Measurements from ENCODE around the gene DDX51.

GRCh38 chr12:132099739-132100138 lies 44.4 kb downstream of the DDX51 start:
- TF ChIP-seq CTCF (conservative IDR thresholded peaks at IDR 0.05; ENCODE audit: low read length) = no peak
- no peak for TF ChIP-seq EZH2phosphoT487 (IDR thresholded peaks at IDR 0.05; ENCODE audit: borderline replicate concordance)
